Activated T-helper 1 cell treated with Interleukin-2 at 50 U/mL for 16 hours (primary cell): Measurements from ENCODE around the gene GSDME.

Source experiments
- DNase-seq: peaks from one replicate; pipeline ENCODE4 v3.0.0-alpha.2; 2020; ENCODE audit warnings: low read depth

The GSDME gene

DNA sequence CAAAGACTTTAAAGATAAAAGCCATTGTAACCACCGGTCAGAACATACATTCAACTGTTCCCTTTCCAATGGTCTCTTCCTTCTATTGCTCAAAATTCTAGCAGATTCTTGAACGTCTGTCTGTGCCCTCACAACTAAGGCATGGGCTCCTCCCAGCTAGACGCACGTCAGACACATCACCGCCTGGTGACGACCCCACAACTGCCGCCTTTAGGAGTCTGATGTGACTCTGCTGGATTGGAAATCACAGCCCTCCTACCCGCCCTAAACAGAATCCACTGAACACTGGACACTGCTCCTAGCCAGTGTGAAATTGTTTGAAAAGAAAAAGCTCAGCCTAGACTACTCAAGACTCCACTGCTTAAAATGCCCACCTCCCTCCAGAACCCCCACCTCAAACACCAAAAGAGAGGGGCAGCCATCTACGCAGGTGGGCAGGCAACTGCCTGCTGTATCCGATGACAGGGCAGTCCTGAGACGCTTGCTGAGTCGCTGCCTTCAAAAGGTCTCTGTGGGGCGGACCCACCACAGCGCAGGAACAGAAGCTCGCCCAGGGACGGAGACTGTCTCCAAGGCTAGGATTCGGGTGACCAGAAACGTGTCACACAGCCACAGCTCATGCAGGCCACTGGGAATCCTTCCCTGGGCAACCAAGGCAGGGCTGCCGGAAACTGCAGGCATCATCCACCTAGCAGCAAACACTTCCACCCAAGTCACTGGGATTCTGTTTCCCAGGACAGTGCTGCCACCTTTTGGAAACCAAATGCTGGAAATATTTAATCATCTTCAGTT is 34.7 kb downstream of the GSDME start:
- DNase-seq: no peak

DNA sequence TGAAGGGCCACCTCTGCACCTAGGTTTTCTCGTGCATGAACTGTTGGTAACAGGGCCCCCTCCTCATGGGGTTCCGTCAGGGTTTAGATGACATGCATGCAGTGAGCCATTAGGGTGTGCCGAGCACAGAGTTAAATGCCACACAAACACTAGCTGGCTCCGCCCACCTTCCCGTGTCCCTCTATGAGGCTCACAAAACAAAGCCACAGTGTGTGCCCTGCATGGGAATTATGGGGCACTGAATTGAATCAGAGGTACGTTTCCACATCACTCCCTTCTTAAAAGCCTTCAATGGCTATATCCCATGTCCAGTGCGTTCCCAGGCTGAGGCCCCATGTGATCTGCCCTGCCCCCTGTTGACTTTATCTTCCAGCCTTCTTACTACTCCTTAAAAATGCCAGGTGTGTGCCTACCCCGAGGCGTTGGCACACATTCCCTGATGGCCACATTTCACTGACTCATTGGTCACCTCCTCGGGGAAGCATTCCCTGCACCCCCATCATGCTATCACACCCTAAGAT is 35.7 kb downstream of the GSDME start:
- no peak for DNase-seq

DNA sequence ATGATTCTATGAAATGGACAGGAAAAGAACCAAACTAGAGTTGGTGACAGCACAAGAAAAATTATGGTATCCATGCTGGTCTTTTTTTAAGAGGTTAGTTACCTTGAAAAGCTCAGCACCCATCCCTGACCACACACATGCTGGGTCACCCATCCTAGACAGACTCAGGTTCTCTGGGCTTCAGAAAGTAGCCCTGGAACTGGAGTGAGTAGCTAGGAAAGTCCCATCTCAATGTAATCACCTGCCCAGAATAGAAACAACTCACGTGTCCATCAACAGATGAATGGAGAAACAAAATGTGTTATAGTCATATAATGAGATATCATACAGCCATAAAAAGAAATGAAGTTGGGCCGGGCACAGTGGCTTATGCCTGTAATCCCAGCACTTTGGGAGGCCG is 37.0 kb downstream of the GSDME start:
- DNase-seq: no peak

DNA sequence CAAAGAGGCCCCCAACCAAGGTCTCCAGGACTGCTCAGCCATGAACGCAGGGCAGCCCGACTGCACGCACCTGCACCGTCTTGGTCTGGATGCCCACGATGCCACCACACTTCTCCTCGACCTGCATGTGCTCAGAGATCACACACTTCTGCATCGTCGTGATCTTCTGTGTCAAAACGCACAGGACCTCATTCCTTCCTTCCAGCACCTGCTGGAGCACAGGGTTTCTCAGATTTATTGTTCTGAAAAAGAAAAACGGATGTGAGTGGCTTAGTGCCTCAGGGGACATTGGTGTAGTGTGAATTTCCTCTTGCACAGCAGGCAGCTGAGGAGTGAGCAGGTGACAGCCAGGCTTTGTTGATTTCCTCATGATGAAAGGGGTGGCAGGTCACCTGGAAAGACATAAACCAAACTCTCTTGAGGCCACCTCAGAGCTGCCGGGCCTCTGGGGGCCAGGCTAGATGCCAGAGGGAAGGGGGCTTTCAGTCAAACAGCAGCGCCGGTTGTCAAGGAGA is 38.2 kb downstream of the GSDME start:
- DNase-seq: no peak

DNA sequence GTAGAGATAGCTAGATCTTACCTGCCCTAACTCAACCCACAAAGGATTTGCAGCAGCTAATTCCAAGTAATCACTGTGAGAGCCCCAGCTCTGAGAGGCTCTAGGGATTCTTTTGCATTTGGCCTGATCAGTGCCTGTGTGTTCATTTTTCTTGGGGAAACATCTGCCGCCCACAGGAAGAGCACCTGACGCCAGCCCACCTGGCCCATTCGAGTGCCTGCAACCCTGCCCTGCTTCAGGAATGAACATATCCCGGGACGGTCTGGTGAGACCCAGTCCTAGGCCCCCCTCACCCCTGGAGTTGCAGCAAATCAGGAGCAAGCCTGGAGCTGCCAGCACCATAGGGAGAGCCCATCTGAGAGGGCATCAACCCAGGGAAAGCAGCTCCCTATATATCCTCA is 38.8 kb downstream of the GSDME start:
- DNase-seq: no peak

DNA sequence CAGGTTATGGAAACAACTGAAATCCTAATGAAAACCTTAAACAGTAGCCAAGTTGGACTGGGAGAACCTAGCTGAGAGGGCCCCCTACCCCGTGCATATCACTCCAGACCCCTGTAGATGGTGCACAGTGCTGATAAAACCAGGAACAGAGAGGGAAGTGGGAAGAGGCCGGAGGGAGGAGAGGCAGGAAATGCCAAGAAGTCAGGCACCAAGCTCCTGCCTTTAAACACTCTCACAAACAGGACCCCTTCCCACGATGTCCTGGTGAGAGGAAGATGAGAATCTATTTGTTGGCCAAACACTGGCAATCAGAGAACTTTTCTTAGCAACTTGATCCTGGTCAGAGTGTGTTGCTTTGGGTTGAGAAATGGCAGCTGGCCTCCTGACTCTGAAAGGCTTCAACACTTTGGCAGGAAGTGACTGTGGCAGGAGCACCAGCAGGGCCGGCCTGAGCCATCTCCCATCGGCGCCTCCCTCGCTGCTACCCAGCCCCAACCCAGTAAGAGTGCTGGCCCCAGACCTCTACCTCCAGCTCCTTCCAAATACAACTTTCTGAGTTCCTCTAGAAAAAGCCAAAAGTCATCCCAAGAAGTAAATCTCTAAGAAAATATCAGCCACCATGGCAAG is 39.5 kb downstream of the GSDME start:
- no peak for DNase-seq

DNA sequence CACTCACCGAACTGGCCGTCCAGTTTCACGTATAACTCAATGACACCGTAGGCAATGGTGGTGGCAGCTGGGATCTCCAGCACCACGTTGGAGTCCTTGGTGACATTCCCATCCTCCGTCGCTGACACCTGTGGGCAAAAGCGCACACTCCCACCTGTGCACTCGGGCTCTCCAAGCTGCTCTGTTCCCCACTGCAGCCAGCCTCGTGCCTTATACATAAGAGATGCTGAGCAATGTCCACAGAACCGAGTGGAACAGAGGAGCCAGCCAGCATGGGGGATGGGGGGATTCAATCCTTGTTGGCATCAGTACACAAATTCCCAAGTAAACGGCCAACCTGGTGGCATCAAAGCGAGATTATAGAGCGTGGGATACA is 40.0 kb downstream of the GSDME start:
- no peak for DNase-seq

DNA sequence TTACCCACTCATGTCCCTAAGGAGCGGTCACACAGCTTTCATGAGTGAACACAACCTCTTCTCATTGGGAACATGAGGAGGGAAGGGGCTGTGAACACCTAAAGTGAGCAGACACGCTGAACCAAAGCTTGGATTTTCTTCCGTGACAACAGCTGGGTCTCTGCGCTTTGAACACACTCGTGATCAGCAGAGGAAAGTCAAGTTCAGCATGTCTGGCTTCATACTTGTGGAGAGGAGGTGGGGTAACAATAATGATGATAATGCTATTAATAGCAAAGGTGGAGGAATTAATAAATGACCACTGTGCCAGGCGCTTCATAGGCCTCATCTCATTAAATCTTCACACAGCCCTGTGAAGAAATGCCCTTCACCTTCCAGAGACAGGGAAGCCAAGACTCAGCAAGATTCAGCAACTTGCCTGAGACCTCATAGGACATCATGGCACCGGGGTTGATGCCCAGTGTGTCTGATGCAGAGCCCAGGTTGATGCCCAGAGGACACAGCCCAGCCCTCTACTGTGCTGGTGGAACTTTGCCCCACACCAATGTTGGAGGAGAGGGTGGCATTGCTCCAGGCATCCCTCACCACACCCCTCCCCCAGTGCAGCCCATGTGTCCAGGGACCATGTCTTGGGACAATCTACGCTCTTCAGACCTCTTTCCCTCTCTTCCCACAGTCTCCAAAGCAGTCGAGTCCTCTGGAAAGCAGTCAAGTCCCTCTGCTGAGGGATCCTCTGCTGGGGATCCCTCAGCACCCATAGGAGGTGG is 40.6 kb downstream of the GSDME start:
- DNase-seq: no peak

DNA sequence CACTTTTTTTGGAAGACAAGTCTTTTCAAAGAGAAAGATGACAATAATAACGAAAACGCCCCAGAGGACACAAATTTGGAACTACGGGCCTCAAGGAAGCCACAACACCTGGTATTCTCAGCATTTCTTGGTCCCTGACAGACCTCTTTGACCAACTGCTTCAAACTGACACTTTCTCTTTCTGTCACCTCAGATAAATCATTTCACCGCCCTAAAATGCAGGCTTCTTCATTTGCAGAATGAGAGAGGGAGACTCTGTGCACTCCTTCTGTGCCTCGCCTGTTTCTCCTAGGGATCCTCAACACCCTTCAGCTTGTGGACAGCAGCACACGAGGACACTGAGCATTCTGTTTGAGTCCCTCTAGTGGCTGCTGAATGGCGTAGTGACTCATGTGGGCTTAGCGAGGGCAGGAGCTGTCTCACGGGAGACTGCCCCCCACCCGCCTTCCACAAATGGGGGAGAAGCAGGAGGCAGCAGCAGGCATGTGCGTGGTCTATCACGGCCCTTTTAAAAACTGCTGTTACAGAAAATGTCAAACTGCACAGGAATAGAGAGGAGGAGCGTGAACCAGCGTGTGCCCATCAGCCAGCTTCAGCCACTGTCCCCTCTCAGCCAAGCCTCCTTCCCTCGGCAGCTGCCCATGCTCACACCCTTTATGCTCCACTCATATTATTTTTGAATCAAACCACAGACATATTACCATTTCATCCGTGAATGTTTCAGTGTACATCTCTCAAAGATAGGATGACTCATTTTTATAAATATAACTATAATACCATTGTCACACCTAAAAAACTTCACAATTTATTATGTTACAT is 41.4 kb downstream of the GSDME start:
- no peak for DNase-seq

DNA sequence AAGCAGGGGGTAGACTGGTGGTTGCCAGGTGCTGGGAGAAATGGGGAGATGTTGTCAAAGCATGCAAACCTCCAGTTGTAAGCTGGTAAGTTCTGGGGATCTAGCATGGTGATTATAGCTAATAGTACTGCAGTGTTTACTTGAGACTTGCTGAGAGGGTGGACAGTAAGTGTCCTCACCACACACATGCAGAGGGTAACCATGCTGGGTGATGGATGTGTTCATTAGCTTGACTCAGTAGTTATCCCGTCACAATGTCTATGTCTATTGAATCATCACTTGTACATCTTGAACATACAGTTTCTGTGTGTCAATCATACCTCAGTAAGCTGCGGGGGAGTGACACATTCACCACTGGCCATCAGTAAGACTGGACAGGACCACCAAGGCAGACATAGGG is 42.1 kb downstream of the GSDME start:
- DNase-seq: no peak

DNA sequence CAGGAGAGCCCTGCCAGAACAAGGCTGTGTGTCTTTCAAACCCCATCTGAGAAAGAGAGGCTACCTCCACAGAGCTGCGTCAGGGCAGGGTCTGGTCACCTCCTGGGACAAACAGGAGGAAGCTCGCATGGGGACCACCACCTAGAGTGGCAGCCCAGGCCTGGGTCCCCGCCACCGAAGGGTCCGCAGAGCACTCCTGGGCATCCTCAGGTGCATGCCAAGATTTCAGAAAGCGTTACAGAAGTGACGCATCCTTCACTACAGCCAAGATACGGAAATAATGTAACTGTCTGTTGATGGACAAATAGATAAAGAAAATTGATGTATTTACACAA is 42.6 kb downstream of the GSDME start:
- no peak for DNase-seq

DNA sequence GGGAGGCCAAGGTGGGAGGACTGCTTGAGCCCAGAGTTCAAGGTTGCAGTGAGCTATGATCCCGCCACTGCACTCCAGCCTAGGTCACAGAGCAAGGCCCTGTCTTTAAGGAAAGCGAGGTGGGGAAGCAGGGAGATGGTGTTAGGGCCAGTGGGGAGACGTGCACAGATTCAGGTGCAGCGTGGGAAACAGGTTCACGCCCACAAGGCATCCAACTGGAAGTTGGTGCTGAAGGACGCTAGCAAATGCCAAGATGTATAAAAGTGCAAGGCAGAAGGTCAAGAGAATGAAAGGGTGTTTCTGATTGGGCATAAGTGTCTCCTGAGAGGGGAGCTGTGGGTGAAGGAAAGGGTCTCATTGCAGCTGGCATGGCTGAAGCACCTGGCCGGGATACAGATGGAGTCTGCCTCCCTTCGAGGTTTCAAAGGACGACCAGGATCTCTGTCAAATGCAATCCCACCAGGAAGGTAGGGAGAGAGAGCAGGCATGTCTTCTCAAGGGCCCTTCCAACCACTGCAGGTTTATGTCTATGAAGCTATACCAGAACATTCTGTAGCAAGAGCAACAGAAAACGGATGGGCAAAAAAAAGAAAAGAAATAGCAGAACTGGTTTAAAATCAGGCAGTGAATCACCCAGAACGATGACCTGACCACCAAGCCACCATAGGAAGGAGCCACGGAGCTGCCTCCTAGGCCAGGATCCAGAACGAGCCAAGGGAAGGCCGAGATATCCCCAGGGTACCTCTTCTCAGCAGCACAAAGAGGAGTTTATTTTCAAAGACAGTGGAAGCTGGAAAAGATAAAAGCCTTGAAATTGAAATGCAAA is 43.2 kb downstream of the GSDME start:
- DNase-seq: no peak

DNA sequence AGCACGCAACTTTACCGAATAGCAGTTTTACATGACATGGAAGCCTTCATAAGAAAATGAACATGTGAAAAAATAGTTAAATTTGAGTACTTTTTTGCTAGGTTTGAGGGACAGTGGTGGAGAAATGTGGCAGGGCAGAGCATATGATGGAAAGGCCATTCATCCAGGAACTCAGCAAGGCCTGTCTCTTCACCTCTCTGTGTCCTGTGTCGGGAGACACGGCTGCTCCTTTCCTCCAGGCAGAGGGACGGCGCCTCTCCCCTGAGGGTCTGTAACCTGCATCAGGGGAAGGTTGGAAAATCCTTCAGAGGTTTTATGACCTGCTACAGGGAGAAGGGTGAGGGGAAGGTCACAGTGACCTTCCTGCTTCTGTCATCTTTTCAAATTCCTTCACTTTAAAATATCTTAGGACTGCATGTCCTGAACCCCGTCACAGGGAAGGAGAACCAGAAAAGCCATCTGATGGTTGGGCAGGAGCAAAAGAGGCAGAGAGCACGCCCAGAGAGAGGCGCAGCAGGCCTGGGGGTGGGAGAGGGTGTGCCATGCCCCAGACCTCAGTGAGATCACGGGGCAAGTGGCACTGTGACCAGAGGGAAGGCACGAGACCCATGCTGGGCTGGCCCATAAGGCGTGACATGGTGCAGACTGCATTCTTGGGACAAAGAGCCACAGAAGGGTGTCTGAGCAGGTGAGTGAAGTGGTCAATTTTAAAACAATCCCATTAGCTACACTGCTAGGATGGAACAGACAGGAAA is 44.0 kb downstream of the GSDME start:
- no peak for DNase-seq

DNA sequence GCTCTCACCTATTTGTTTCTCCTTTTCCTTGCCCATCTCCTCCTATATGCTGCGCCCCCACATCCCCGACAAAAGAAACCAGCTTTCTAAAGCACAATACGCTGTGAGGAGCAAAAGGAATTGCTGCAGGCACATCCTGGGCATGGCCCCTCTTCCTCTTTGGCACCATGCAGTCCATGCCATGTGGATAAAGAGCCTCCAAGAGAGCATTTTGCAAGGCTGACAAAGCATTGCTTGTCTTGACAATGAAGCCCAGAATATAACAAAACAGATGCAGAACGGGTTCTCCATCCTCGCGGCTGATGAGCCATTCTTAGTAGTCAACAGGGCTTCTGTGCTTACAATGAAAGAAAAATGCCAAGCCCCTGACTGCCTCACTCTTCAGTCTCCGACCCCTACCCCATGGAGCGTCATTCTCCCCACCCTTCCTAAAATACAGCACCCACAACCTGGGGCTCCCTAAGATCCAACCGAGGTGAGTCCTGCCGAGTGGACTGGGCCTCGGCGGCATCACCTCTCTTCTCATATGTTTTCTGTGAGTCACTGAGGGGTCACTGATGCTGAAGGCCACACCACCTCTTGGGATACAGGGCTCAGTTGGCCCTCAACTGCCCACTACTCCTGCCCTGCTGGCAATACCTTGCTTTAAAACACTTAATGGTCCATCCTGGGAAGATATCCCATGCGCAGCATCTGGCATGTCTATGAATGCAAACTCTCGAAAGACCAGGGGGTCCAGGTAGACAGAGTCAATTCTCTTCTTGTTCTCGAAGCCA is 47.5 kb downstream of the GSDME start:
- DNase-seq: no peak

DNA sequence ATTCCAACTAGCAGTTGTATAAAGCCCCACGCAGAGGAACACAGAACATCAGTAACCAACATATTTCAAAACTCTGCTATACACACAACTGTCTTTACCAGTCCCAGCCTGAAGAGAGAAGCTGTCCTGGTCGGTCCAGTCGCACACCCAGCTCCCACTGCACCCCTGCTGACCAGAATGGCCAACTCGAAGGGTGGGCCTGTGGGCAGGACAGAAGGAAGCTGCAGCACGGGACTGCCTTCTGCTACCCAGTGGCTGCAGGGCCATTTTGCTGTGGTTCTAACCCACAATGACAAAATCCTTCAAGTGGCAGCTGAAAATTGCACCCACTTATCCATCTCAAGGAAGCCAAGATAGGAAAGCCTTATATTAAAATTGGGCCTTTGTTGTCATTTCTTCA is 48.2 kb downstream of the GSDME start:
- no peak for DNase-seq

DNA sequence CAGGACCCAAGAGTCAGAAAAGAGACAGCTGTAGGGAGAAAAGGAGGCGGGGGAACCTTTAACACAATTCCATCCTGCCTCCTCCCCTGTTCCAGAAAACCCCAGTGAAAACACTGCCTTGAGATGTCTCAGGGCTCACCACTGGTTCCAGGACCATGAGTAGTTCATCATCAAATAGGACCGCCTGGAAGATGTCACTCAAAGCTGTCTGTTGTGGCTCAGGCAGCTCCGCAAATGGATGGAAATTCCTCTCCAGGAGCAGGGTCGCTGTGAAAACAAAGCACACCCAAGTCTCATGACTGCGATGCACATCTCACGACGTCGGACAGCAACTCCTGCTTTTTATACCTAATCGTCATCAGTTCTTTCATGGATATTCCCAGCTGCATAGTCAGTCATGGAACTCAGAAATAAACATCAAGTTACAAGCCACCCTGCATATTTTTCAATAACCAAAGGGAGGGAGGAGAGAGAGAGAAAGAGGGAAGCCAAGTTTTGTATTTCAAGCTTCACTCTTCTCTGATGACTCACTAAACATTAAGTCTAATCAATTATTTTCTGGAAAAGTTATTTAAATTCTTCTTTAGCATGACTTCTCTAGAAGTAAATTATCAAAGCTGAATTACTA is 49.2 kb downstream of the GSDME start:
- no peak for DNase-seq

DNA sequence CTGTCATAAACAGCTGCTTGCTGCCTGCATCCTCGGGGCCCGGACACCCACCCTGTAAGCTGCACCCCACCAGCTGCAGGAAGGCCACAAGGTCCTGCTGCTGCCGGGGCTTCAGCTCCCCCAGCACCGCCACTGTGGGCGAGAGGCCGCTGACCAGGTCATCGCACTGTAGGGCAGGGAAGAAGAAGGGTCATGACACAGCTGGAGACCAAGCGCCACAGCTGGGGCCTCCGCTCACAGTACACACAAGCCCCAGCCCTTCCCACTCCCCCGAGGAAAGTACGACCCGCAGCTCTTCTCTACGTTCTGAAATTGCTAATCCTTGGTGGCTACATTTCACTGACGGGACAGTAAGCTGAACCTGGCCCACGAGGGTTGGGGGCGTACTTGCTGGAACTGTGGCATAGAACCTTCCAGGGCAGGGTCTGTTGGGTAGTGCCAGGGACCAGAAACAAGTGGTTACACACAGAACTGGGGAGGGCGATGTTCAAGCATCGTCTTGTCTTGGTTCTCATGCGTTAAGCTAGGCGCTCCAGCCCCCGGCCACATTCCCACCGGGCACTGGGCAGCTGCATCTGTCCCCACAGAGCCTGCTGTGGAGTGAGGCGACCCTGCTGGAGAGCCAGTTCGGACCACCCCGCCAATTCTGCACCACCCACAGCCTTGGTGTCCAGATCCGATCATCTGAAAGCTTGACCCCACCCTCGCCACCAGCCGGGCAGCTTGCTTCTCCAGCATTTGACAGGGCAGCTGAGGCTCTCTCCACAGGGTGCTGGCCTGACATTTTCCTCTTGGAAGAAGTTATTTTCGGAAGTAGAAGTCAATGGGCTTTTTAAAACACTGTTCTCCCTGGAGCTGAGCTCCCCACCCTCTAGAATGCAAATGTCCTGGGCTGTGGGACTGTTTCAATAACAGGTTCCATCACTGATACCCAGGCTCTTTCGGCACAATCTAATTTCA is 50.8 kb downstream of the GSDME start:
- no peak for DNase-seq

DNA sequence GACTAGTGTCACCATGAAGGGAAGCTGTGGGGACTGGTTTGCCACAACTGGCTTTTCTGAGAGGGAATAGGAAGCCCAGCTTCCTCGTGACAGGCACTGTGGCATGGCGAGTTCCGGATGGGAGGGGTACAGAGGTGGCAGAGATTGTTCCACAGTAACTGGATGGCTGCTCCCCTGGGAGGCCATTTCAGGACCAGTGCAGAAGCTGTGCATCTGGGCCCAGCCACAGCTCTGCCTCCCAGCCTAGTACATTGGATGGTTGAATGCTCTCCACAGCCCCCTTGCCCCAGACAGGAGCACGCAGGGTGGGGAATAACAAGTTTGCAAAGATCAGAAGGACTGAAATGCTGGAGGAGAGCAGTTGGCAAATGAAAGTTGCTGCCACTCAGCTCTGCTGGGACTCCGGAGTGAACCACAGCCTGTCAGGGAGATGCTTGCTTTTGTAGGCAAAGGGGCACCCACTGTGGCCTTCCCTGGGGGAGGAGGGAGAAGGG is 51.8 kb downstream of the GSDME start:
- no peak for DNase-seq
